HG03439 (cell line): ENCODE data around the gene SHISA5.
A peak's percentile ranks its signal among the peaks of the same experiment; 100 is the strongest.
"Not testable (repeated sequence)": the region's sequence is repeated elsewhere in the genome, so short reads cannot be mapped to it uniquely, and the experiment has no call there.

Experiments used
- ATAC-seq: cut with Tn5 transposase; IDR thresholded peaks from one replicate; pipeline ENCODE4 v1.9.1; 2021; ENCODE audit warnings: mild to moderate bottlenecking, moderate library complexity; ENCODE audit not compliant: unreplicated experiment

SHISA5 gene

GRCh38 chr3:48463703-48464102 lies 40.3 kb downstream of the SHISA5 start:
- ATAC-seq, result no peak

GRCh38 chr3:48461767-48462166 lies 42.2 kb downstream of the SHISA5 start:
- ATAC-seq, result not testable (repeated sequence)

- no peak for ATAC-seq
Observed at GRCh38 chr3:48460517-48460902, 43.5 kb downstream of the SHISA5 start.

GRCh38 chr3:48459773-48460516 lies 44.0 kb downstream of the SHISA5 start:
- ATAC-seq, result no peak

GRCh38 chr3:48459331-48459730 lies 44.6 kb downstream of the SHISA5 start:
- ATAC-seq, result no peak

- no peak for ATAC-seq
Observed at GRCh38 chr3:48456456-48456855, 47.5 kb downstream of the SHISA5 start.

- no peak for ATAC-seq
Observed at GRCh38 chr3:48451270-48451669, 52.7 kb downstream of the SHISA5 start.

- ATAC-seq, result peak; percentile 84
Observed at GRCh38 chr3:48446425-48447193, 57.4 kb downstream of the SHISA5 start, which contains the start of gene ATRIP. TSS of gene ATRIP (plus strand) at chr3:48446737. CDS start at chr3:48446846, 109 bp downstream.

- no peak for ATAC-seq
Observed at GRCh38 chr3:48446043-48446424, 57.9 kb downstream of the SHISA5 start.

GRCh38 chr3:48445277-48445882 lies 58.6 kb downstream of the SHISA5 start:
- no peak for ATAC-seq

- no peak for ATAC-seq
Observed at GRCh38 chr3:48441940-48442339, 62.0 kb downstream of the SHISA5 start.

- ATAC-seq, result no peak
Observed at GRCh38 chr3:48440590-48440958, 63.4 kb downstream of the SHISA5 start.

- peak; percentile 88 for ATAC-seq
Observed at GRCh38 chr3:48439820-48440589, 64.0 kb downstream of the SHISA5 start, which contains the start of the genes CCDC51 and TMA7. TSS of gene CCDC51 (minus strand) at chr3:48440119. CDS start at chr3:48435128, 4,991 bp downstream. TSS of gene TMA7 (plus strand) at chr3:48440257. CDS start at chr3:48440297, 40 bp downstream.

GRCh38 chr3:48437812-48438211 lies 66.2 kb downstream of the SHISA5 start:
- ATAC-seq, result no peak

GRCh38 chr3:48436855-48437254 lies 67.1 kb downstream of the SHISA5 start:
- ATAC-seq, result no peak

- no peak for ATAC-seq
Observed at GRCh38 chr3:48436477-48436787, 67.5 kb downstream of the SHISA5 start.

GRCh38 chr3:48435774-48436476 lies 68.0 kb downstream of the SHISA5 start:
- ATAC-seq, result no peak

GRCh38 chr3:48435223-48435595 lies 68.8 kb downstream of the SHISA5 start:
- no peak for ATAC-seq

GRCh38 chr3:48434591-48435222 lies 69.3 kb downstream of the SHISA5 start:
- no peak for ATAC-seq
